ENCODE data around the gene TBX15.

DNA sequence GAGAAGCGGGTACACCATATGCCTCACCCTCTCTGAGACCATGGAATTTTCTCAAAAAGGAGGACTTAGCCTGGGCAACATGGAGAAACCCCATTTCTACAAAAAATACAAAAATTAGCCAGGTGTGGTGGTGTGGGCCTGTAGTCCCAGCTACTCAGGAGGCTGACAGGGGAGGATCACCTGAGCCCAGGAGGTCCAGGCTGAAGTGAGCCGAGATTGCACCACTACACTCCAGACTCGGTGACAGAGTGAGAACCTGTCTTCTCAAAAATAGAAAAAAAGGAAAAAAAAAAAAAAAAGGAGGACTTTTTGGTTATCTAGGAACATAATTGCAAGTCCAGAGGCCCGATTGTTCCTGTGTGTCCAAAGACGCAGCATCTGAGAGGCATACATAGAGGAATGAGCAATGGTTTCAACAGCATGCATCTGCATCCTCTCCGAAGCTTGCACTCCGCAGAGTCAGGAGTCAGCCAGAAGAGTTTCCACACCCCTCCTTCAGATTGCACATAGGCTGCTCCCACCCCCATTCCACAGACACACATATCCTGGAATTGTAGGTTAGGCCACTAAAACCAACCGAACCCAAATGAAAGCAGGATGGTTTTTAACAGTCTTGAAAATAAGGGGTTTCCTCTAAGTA, 2.5 kb upstream of the TBX15 start:
- TF ChIP-seq, protein P1, sequence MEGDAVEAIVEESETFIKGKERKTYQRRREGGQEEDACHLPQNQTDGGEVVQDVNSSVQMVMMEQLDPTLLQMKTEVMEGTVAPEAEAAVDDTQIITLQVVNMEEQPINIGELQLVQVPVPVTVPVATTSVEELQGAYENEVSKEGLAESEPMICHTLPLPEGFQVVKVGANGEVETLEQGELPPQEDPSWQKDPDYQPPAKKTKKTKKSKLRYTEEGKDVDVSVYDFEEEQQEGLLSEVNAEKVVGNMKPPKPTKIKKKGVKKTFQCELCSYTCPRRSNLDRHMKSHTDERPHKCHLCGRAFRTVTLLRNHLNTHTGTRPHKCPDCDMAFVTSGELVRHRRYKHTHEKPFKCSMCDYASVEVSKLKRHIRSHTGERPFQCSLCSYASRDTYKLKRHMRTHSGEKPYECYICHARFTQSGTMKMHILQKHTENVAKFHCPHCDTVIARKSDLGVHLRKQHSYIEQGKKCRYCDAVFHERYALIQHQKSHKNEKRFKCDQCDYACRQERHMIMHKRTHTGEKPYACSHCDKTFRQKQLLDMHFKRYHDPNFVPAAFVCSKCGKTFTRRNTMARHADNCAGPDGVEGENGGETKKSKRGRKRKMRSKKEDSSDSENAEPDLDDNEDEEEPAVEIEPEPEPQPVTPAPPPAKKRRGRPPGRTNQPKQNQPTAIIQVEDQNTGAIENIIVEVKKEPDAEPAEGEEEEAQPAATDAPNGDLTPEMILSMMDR (IDR thresholded peaks at IDR 0.05) = no peak
- TF ChIP-seq, protein P2, sequence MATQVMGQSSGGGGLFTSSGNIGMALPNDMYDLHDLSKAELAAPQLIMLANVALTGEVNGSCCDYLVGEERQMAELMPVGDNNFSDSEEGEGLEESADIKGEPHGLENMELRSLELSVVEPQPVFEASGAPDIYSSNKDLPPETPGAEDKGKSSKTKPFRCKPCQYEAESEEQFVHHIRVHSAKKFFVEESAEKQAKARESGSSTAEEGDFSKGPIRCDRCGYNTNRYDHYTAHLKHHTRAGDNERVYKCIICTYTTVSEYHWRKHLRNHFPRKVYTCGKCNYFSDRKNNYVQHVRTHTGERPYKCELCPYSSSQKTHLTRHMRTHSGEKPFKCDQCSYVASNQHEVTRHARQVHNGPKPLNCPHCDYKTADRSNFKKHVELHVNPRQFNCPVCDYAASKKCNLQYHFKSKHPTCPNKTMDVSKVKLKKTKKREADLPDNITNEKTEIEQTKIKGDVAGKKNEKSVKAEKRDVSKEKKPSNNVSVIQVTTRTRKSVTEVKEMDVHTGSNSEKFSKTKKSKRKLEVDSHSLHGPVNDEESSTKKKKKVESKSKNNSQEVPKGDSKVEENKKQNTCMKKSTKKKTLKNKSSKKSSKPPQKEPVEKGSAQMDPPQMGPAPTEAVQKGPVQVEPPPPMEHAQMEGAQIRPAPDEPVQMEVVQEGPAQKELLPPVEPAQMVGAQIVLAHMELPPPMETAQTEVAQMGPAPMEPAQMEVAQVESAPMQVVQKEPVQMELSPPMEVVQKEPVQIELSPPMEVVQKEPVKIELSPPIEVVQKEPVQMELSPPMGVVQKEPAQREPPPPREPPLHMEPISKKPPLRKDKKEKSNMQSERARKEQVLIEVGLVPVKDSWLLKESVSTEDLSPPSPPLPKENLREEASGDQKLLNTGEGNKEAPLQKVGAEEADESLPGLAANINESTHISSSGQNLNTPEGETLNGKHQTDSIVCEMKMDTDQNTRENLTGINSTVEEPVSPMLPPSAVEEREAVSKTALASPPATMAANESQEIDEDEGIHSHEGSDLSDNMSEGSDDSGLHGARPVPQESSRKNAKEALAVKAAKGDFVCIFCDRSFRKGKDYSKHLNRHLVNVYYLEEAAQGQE (IDR thresholded peaks at IDR 0.05; ENCODE audit: insufficient read depth in 1 of 2, low read depth in 2 of 2, low read length in 1 of 2) = no peak
- no peak for TF ChIP-seq SIN3A (IDR thresholded peaks at IDR 0.05; ENCODE audit: borderline replicate concordance, insufficient read depth, low read depth, low read length)
- no peak for TF ChIP-seq POLR2AphosphoS5 (IDR thresholded peaks at IDR 0.05; ENCODE audit: low read depth, low read length)
- no peak for TF ChIP-seq TCF7L2 (IDR thresholded peaks at IDR 0.05; ENCODE audit: low read depth, low read length)
